Measurements from ENCODE around the gene MEST.
"Not testable (repeated sequence)": the region's sequence is repeated elsewhere in the genome, so short reads cannot be mapped to it uniquely, and the experiment has no call there.

Gene MEST

GRCh38 chr7:130485734-130486113 lies 6.2 kb upstream of the MEST start:
- no peak for DNase-seq (ENCODE audit: low read depth)

- no peak for DNase-seq (ENCODE audit: low read depth)
Observed at GRCh38 chr7:130486114-130486953, 5.6 kb upstream of the MEST start.

GRCh38 chr7:130486954-130487436 lies 4.9 kb upstream of the MEST start:
- no peak for DNase-seq (ENCODE audit: low read depth)

- no peak for DNase-seq (ENCODE audit: low read depth)
Observed at GRCh38 chr7:130488392-130489139, 3.3 kb upstream of the MEST start.

DNA sequence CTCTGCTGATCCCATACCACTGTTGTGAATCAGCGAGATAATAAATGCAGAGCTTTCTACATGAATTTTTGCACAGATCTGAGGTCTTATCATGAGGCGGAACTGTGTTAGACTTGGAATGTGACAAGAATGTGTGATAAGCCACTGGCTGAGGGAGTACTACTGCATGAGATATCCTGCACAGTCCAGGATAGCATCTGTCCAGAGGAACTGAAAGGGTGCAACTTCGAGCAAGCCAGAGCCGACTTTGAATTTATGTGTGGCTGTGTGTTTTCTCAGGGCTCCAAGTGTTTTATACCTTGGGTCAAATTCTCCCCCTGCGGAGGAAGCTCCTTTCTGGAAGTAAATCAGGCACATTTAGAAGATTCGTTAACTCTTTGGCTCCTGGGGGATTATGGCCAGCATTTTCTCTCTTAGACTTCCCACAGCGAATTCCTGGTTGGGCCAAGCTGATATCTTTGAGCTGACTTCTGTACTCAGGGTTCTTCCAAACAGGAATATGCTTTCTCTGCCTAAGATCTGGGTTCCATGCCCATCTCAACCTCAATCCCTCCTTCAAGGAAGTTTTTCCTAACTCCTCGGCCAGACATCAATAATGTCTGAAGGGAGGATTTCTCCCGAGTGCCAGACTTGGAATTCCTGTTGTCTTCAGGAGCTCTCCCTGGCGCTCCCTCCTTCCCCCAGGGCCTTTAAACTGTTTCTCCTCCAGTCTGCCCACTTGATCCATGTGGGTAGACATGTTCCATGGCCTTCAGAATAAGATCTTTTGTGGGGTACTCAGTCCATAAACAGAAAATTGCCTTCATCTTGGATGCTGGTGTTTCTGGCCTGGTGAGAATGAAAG lies 2.5 kb upstream of the MEST start:
- no peak for DNase-seq (ENCODE audit: low read depth)

DNA sequence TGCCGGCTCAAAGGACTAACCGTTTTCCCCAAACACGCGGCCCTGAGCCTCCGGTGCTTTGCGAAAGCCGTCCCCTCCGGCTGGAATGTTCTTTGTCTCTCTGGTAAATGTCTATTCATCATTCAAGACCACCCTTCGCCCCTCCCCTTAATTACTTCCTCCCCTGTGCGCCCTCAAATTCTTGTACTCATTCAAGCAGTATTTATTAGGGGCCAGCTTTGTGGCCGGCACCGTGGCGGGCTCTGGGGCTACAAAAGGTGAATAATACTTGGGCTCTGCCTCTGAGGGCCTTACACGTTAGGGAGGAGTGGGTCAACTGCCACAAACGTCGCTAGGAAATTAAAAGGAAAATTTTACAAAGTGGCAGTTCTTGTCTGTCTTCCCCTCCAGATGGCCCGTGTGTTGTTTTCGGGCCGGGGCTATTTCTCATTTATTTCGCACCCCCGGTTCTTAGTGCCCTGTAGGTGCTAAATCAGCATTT lies 1.5 kb upstream of the MEST start:
- DNase-seq (ENCODE audit: low read depth), result no peak

GRCh38 chr7:130490888-130491804 lies 739 bp upstream of the MEST start:
- DNase-seq (ENCODE audit: low read depth), result no peak

DNA sequence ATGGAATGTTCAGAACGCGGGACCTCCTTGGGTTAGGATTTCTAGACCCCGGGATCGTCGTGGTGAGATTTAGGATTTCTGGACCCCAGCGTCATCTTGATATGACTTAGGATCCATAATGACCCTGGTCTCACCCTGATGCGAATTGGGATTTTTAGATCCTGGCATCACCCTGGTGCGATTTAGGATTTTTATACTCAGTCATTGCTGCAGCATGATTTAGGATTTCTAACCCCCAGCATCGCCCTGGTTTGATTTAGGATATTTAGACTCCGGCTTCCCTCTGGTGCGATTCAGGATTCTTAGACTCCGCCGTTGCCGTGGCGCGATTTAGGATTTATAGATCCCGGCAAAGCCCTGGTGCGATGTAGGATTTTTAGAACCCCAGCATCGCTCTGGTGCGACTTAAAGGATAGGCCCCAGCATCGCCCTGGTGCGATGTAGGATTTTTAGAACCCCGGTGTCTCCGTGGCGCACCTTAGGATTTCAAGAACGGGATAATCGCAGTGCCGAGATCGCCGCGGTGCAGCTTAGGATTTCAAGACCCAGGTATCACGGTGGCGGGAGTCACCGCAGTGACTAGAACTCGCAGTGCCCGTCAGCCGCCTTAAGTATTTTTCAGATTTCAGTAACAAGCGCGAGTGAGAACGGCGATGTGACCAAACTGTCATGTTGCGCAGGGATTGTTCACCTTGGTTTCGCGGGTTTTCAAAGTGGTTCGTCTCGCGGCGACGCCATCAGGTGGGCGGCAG lies 814 bp downstream of the MEST start:
- DNase-seq (ENCODE audit: low read depth), result no peak

- no peak for DNase-seq (ENCODE audit: low read depth)
Observed at GRCh38 chr7:130493275-130493873, 1.5 kb downstream of the MEST start.

- DNase-seq (ENCODE audit: low read depth), result no peak
Observed at GRCh38 chr7:130494431-130494858, 2.6 kb downstream of the MEST start.

- no peak for DNase-seq (ENCODE audit: low read depth)
Observed at GRCh38 chr7:130500463-130500862, 8.6 kb downstream of the MEST start.

DNA sequence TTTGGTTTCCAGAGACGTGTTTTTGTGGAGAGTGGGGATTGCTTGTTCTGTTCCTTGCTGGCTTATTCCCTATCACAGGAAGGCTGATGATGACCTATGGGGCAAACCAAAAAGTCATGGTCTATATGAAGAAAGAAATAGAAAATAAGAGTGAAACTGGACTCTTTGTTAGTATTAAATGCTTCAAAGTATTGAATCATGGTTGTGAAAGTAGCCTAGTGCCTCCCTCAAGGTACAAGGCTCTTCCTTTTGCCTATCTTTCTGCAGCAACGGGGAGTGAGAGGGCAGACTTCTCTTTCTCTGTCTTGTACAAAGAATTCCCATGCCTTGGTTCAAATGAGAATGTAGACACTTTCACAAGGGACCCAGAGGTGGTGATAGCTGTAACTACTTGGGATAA lies 9.0 kb downstream of the MEST start:
- DNase-seq (ENCODE audit: low read depth), result no peak

GRCh38 chr7:130505753-130506152 lies 13.9 kb downstream of the MEST start:
- no peak for DNase-seq (ENCODE audit: low read depth)

GRCh38 chr7:130506358-130506757 lies 14.5 kb downstream of the MEST start:
- DNase-seq (ENCODE audit: low read depth), result no peak

GRCh38 chr7:130512038-130512437 lies 20.2 kb downstream of the MEST start:
- DNase-seq (ENCODE audit: low read depth), result not testable (repeated sequence)

DNA sequence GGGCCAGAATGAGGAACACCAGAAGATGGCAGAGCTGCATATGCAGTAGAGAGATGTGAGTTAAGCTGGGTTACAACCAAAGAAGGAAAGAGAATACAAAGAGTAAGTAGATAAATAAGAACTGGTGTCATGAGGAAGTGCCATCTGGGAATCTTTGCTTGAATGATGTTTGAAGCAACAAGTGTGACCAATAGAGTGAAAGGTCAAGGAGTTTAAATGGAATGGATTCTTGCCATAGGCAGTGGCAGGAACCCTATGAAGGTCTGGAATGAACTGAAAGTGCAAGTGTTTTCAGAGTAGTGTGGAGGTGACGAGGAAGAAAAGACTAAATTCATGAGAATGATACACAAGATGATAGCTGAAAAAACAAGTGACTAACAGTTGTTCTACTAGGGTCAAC lies 21.6 kb downstream of the MEST start:
- DNase-seq (ENCODE audit: low read depth), result no peak

- no peak for DNase-seq (ENCODE audit: low read depth)
Observed at GRCh38 chr7:130515315-130516040, 23.6 kb downstream of the MEST start.

GRCh38 chr7:130521258-130521951 lies 29.5 kb downstream of the MEST start:
- no peak for DNase-seq (ENCODE audit: low read depth)
